Measurements from ENCODE around the gene ACAN.

Gene ACAN

DNA sequence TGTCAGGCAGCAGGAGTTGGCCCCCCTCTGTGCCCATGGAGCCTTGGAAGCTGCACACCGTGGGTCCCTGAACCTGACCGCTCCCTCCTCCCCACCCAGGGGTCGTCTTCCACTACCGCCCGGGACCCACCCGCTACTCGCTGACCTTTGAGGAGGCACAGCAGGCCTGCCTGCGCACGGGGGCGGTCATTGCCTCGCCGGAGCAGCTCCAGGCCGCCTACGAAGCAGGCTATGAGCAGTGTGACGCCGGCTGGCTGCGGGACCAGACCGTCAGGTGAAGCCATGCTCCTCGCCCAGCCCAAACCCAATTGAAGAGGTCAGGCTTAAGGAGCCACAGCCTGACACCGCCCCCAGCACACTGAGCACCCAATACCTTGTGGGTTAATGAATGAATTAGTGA, 43.9 kb downstream of the ACAN start:
- in situ Hi-C loops (cut with MboI; ENCODE audit: low pct_unique_long_range_greater_than_20kb, low sequenced_read_pairs, unreplicated experiment), result loop anchor here (25.0 kb wide), 1 partner anchor 360 kb away; no protein-coding TSS in a partner anchor
- DNase-seq (ENCODE audit: low spot score), result no peak
- TF ChIP-seq, protein P1, sequence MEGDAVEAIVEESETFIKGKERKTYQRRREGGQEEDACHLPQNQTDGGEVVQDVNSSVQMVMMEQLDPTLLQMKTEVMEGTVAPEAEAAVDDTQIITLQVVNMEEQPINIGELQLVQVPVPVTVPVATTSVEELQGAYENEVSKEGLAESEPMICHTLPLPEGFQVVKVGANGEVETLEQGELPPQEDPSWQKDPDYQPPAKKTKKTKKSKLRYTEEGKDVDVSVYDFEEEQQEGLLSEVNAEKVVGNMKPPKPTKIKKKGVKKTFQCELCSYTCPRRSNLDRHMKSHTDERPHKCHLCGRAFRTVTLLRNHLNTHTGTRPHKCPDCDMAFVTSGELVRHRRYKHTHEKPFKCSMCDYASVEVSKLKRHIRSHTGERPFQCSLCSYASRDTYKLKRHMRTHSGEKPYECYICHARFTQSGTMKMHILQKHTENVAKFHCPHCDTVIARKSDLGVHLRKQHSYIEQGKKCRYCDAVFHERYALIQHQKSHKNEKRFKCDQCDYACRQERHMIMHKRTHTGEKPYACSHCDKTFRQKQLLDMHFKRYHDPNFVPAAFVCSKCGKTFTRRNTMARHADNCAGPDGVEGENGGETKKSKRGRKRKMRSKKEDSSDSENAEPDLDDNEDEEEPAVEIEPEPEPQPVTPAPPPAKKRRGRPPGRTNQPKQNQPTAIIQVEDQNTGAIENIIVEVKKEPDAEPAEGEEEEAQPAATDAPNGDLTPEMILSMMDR (IDR thresholded peaks at IDR 0.05; ENCODE audit: extremely low read depth, insufficient read depth, missing control alignments), result no peak

DNA sequence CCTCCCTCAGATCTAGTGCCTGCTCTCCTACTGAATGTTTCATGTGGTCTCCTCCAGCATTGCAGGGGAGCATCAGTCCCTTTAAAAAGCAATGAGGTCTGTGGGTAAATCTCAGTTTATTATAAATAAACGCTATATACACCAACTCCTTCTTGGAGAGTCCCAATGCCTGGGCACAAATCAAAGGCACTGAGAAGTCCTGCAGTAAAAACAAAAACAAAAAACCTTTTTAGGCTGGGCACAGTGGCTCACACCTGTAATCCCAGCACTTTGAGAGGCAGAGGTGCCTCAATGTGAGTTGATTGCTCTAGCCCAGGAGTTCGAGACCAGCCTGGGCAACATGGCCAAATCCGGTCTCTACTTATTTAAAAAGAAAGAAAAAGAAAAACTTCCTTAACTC, 45.0 kb downstream of the ACAN start:
- in situ Hi-C loops (cut with MboI; ENCODE audit: low pct_unique_long_range_greater_than_20kb, low sequenced_read_pairs, unreplicated experiment), result loop anchor here (25.0 kb wide), 1 partner anchor 361 kb away; no protein-coding TSS in a partner anchor

DNA sequence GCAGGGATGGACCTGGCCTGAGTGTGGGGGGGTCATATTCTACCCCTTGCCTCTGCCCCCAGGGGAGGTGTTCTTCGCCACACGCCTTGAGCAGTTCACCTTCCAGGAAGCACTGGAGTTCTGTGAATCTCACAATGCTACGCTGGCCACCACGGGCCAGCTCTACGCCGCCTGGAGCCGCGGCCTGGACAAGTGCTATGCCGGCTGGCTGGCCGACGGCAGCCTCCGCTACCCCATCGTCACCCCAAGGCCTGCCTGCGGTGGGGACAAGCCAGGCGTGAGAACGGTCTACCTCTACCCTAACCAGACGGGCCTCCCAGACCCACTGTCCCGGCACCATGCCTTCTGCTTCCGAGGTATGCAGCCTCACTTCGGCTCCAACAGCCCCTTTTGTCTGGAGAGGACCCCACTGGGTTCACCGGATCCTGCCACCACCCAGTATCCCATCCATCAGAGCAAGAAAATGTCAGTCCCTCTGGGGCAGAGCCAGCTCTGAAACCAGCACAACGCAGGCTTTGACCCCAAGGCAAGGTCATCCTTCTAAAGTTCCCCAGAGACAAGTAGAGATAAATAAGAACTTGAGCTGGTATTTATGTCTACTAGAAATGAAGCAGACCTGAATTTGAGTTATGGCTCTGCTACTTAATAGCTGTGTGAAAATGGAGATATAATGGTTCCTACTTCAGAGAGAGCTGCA, 46.3 kb downstream of the ACAN start:
- TF ChIP-seq, protein P1 (IDR thresholded peaks at IDR 0.05; ENCODE audit: extremely low read depth, insufficient read depth, missing control alignments), result no peak
- in situ Hi-C loops (cut with MboI; ENCODE audit: low pct_unique_long_range_greater_than_20kb, low sequenced_read_pairs, unreplicated experiment), result loop anchor here (25.0 kb wide), 1 partner anchor 362 kb away; no protein-coding TSS in a partner anchor
- DNase-seq (ENCODE audit: low spot score), result no peak

More for the DNA sequence above, 45.0 kb downstream of the ACAN start:
- TF ChIP-seq, protein P1 (IDR thresholded peaks at IDR 0.05; ENCODE audit: extremely low read depth, insufficient read depth, missing control alignments), result no peak
- no peak for DNase-seq (ENCODE audit: low spot score)

DNA sequence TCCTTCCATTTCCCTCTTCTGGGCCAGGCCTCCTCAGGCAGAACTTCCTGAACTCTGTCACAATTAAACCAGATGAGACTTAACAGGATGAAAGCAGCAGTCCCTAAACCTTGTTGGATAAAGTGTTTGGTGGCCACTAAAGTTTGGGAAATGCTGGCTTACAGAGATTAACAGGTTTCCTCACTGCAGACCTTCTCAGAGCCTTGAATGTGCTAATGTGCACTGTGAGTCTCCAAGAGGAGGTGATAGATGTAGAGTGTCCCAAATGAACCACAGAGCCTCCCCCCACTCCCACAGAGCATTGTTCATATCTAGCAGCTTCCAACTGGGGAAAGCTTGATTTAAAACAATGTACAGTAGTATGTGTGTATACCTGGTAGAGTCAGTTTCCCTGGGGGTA, 49.2 kb downstream of the ACAN start:
- TF ChIP-seq, protein P1 (IDR thresholded peaks at IDR 0.05; ENCODE audit: extremely low read depth, insufficient read depth, missing control alignments), result no peak
- no peak for DNase-seq (ENCODE audit: low spot score)
- in situ Hi-C loops (cut with MboI; ENCODE audit: low pct_unique_long_range_greater_than_20kb, low sequenced_read_pairs, unreplicated experiment), result no loop called here

DNA sequence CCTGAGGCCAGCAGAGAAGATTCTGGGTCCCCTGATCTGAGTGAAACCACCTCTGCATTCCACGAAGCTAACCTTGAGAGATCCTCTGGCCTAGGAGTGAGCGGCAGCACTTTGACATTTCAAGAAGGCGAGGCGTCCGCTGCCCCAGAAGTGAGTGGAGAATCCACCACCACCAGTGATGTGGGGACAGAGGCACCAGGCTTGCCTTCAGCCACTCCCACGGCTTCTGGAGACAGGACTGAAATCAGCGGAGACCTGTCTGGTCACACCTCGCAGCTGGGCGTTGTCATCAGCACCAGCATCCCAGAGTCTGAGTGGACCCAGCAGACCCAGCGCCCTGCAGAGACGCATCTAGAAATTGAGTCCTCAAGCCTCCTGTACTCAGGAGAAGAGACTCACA, 55.7 kb downstream of the ACAN start:
- TF ChIP-seq, protein P1 (IDR thresholded peaks at IDR 0.05; ENCODE audit: extremely low read depth, insufficient read depth, missing control alignments), result no peak
- in situ Hi-C loops (cut with MboI; ENCODE audit: low pct_unique_long_range_greater_than_20kb, low sequenced_read_pairs, unreplicated experiment), result no loop called here
- DNase-seq (ENCODE audit: low spot score), result no peak

DNA sequence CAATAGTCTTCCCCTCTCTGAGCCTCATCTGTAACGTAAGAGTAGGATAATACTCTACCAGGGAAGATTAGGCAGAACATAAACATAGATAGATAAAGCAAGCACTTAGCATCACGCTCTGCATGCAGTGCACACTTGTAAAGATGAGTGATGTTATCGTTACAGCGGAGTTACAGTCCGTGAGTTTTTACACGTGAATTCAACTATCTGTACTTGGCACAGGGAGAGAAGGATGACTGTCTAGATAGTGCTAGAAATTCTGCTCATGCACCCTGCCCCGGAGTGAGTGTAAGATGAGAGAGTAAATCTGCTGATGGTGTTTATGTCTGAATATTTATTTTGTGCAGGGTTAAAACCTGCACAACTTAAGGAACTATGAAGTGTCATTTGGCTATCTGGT, 56.3 kb downstream of the ACAN start:
- TF ChIP-seq, protein P1 (IDR thresholded peaks at IDR 0.05; ENCODE audit: extremely low read depth, insufficient read depth, missing control alignments), result no peak
- DNase-seq (ENCODE audit: low spot score), result no peak
- in situ Hi-C loops (cut with MboI; ENCODE audit: low pct_unique_long_range_greater_than_20kb, low sequenced_read_pairs, unreplicated experiment), result no loop called here

Measured in GM13977 (cell line).